Sciatic nerve (tissue), 2 donors: ENCODE data around the gene PPP4R4. TPM values are rescaled to one million over a fixed set of nuclear protein-coding genes. Genes with fewer than 3 reads are reported as not detected.

Source experiments
- ATAC-seq: fragments of 200-7000 bp; cut with Tn5 transposase; one replicate; pipeline ENCODE4 v1.9.1; 2020; ENCODE audit warnings: mild to moderate bottlenecking, moderate library complexity
- DNase-seq: peaks from one replicate; pipeline ENCODE4 v3.0.0-alpha.2; 2020; ENCODE audit warnings: low spot score
- intact Hi-C: fragments of 100-400 bp; cut with DNase I; formaldehyde crosslinking; loops from one replicate; pipeline ENCODE4 v1.14.2; 2022
- total RNA-seq: library from RNA; stranded (reverse); fragmentation: NEBNext Ultra II Directional; extraction: Animal tissue kit (Norgen Biotek cat#: 25700); gene quantifications from one replicate; pipeline ENCODE4 v1.2.1, GENCODE V29; 2021
- donor health status: DM: no; HTN: no; CAD: no.
- donor health status: DM: no; HTN: no; CAD: no.

The PPP4R4 gene
- total RNA-seq, 1 donor from 2014 or later = 1.0 TPM

GRCh38 chr14:94320243-94320642 lies 146.1 kb downstream of the PPP4R4 start:
- no peak for DNase-seq
- no peak for ATAC-seq
- intact Hi-C loops = no loop called here

GRCh38 chr14:94321421-94322271 lies 147.5 kb downstream of the PPP4R4 start:
- ATAC-seq = no peak
- DNase-seq = no peak
- intact Hi-C loops = no loop called here

DNA sequence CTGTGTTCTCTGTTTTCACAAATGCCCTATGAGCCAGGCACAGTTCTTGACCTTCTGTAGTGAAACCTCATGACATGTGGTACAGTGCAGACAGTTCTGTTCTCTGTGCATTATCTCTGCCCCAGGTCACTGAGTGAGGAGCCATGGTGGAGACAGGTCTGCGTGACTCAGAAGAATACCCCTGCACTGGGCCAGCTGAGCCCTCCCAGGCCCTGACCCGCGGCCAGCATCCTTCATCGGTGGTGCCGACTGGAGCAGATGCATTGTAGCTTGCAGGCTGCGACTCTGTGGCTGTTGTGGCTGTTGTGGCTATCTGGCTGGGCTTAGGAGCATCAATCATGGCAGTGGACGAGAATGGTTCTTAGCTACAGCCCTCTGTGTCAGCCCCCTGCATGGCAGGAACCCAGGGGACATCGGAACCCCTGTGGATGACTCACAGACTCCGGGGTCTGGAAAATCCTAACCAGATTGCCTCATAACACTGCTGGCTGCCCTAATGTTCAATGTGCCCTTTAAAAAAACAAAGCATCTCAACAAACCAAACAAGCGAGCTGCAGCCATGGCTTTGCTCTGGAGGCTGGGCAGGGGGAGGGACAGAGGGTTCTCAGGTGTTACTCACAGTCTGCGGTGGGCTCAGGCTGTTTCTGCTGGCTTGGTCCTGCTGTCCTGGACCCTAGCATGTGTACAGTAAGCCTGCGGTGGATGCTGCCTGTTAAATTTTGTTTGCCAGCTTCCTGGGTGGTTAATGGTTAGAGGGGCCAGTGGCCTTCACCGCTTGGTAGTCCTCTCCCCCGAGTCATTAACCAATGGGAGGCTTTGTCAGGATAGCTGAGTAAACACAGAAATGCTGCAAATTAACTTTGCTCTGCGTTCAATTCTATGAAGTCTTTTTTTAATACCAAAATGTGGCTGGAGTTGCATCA lies 148.8 kb downstream of the PPP4R4 start, which contains the start of gene SERPINA6:
Gene SERPINA6 (minus strand): TSS at position 689 of the 923 bp plus-strand sequence. CDS start 8,688 bp downstream, outside the sequence.
- DNase-seq = no peak
- intact Hi-C loops = no loop called here
- peak; percentile 81 for ATAC-seq

GRCh38 chr14:94328196-94328595 lies 154.1 kb downstream of the PPP4R4 start:
- intact Hi-C loops = no loop called here
- no peak for ATAC-seq
- no peak for DNase-seq

Other genes starting within 250 kb of the PPP4R4 start
- gene FAM181A, start 247.0 kb upstream of the PPP4R4 start, total RNA-seq = not detected
- 1.4 TPM for gene ASB2, start 197.8 kb upstream of the PPP4R4 start, total RNA-seq
- gene CCDC197, start 177.0 kb upstream of the PPP4R4 start, total RNA-seq = not detected
- gene OTUB2, start 148.0 kb upstream of the PPP4R4 start, total RNA-seq = 0.80 TPM
- 181 TPM for gene DDX24, start 93.1 kb upstream of the PPP4R4 start, total RNA-seq
- gene IFI27L1, start 93.0 kb upstream of the PPP4R4 start, total RNA-seq = 20.5 TPM
- 219 TPM for gene IFI27, start 63.6 kb upstream of the PPP4R4 start, total RNA-seq
- 85.4 TPM for gene IFI27L2, start 44.7 kb upstream of the PPP4R4 start, total RNA-seq
- not detected for gene SERPINA10, start 118.9 kb downstream of the PPP4R4 start, total RNA-seq
- gene SERPINA6, start 149.0 kb downstream of the PPP4R4 start, total RNA-seq = not detected
- gene SERPINA2, start 192.4 kb downstream of the PPP4R4 start, total RNA-seq = not detected
- 28.5 TPM for gene SERPINA1, start 214.3 kb downstream of the PPP4R4 start, total RNA-seq